Neural progenitor cell (in vitro differentiated cells): Measurements from ENCODE around the gene PKDREJ. TPM values are rescaled to one million over a fixed set of nuclear protein-coding genes. Genes with fewer than 3 reads are reported as not detected.
"Not testable (repeated sequence)": the region's sequence is repeated elsewhere in the genome, so short reads cannot be mapped to it uniquely, and the experiment has no call there.

Source experiments
- DNase-seq: peaks from one replicate; pipeline ENCODE4 v3.0.0-alpha.2; 2016; ENCODE audit warnings: low spot score
- H2AFZ ChIP-seq: fragments of 200-600 bp; sonication (generic); replicated peaks from 2 replicates; pipeline ENCODE4 v1.6.1; 2016; ENCODE audit warnings: antibody characterized with exemption
- H3F3A ChIP-seq: fragments of 200-600 bp; sonication (generic); 2 replicates; pipeline ENCODE4 v1.6.1; 2016; ENCODE audit warnings: antibody characterized with exemption, low read depth
- H3K27ac ChIP-seq: fragments of 200-600 bp; sonication (generic); 2 replicates; pipeline ENCODE4 v1.5.1; 2016; ENCODE audit warnings: mild to moderate bottlenecking
- H3K27me3 ChIP-seq: fragments of 200-600 bp; sonication (generic); 2 replicates; pipeline ENCODE4 v1.6.1; 2016; ENCODE audit warnings: mild to moderate bottlenecking, moderate library complexity
- H3K36me3 ChIP-seq: fragments of 200-600 bp; sonication (generic); 2 replicates; pipeline ENCODE4 v1.5.1; 2016
- H3K4me1 ChIP-seq: fragments of 200-600 bp; sonication (generic); 2 replicates; pipeline ENCODE4 v1.6.1; 2016; ENCODE audit warnings: mixed run types
- H3K4me2 ChIP-seq: fragments of 200-600 bp; sonication (generic); 2 replicates; pipeline ENCODE4 v1.6.1; 2016
- H3K4me3 ChIP-seq: fragments of 200-600 bp; sonication (generic); 2 replicates; pipeline ENCODE4 v1.5.1; 2016
- H3K79me2 ChIP-seq: fragments of 200-600 bp; sonication (generic); 2 replicates; pipeline ENCODE4 v1.6.1; 2016; ENCODE audit warnings: low read depth
- H3K9ac ChIP-seq: fragments of 200-600 bp; sonication (generic); 2 replicates; pipeline ENCODE4 v1.6.1; 2016
- H3K9me3 ChIP-seq: fragments of 200-600 bp; sonication (generic); 2 replicates; pipeline ENCODE4 v1.5.1; 2016; ENCODE audit warnings: low read depth
- H4K20me1 ChIP-seq: fragments of 200-600 bp; sonication (generic); 2 replicates; pipeline ENCODE4 v1.6.1; 2016; ENCODE audit warnings: low read depth
- H3K27ac Mint-ChIP-seq: 3 replicates; pipeline ENCODE4 v1.8.0; 2021; ENCODE audit warnings: mixed read lengths
- H3K27me3 Mint-ChIP-seq: 2 replicates; pipeline ENCODE4 v1.8.0; 2022; ENCODE audit warnings: low read depth, mild to moderate bottlenecking, inconsistent platforms, moderate library complexity, mixed read lengths; ENCODE audit not compliant: insufficient read depth
- H3K36me3 Mint-ChIP-seq: 3 replicates; pipeline ENCODE4 v1.8.0; 2021; ENCODE audit warnings: mixed read lengths
- H3K4me1 Mint-ChIP-seq: 3 replicates; pipeline ENCODE4 v1.8.0; 2021; ENCODE audit warnings: mixed read lengths
- H3K4me3 Mint-ChIP-seq: 3 replicates; pipeline ENCODE4 v1.8.0; 2021; ENCODE audit warnings: mild to moderate bottlenecking, moderate library complexity, mixed read lengths
- H3K9me3 Mint-ChIP-seq: 3 replicates; pipeline ENCODE4 v1.8.0; 2020; ENCODE audit warnings: mixed read lengths
- CTCF ChIP-seq: fragments of 200-600 bp; sonication (generic); IDR thresholded peaks from 2 replicates; pipeline ENCODE4 v1.5.1; 2017; ENCODE audit warnings: antibody characterized with exemption, mild to moderate bottlenecking
- EZH2 ChIP-seq: fragments of 200-600 bp; sonication (generic); IDR thresholded peaks from 2 replicates; pipeline ENCODE4 v1.6.1; 2017; ENCODE audit warnings: antibody characterized with exemption, mild to moderate bottlenecking, moderate library complexity
- EZH2phosphoT487 ChIP-seq: fragments of 200-600 bp; sonication (generic); IDR thresholded peaks from 2 replicates; pipeline ENCODE4 v1.6.1; 2017; ENCODE audit warnings: antibody characterized with exemption
- total RNA-seq: library from RNA; depleted of rRNA; stranded (reverse); fragments of >200 nt; gene quantifications from 2 replicates; pipeline ENCODE4 v1.2.3, GENCODE V29; 2015; ENCODE audit warnings: low replicate concordance

Gene PKDREJ
- total RNA-seq = not detected in 2 replicates

GRCh38 chr22:46263216-46263590, at the start of gene PKDREJ:
PKDREJ (minus strand) TSS chr22:46263343; CDS start chr22:46263322, 21 bp downstream.
- Mint-ChIP-seq H3K4me1 (peaks cover 9% of the 10 kb centered on the region), H3K27me3 (peaks cover 43% of the 10 kb centered on the region), H3K9me3 (peaks cover 70% of the 10 kb centered on the region), H3K36me3 (peaks cover 13% of the 10 kb centered on the region), H3K4me3 (no peak within 1 kb of the TSS), H3K27ac (no peak within 1 kb of the TSS)
- no peaks in the 10 kb centered on the region for H3K9me3 ChIP-seq
- no peaks in the 10 kb centered on the region for H3K4me1 ChIP-seq
- peaks cover 94% of the 10 kb centered on the region for H3K27me3 ChIP-seq
- no peak for DNase-seq
- H3K4me3 ChIP-seq = no peak within 1 kb of the TSS
- no peak within 1 kb of the TSS for H3K27ac ChIP-seq
- peak; percentile 11 for TF ChIP-seq EZH2phosphoT487
- no peak for TF ChIP-seq CTCF
- peak; percentile 62 for TF ChIP-seq EZH2
- peak within 1 kb of the TSS; percentile 47 for H3K4me2 ChIP-seq
- H3F3A ChIP-seq = no peaks in the 10 kb centered on the region
- no peak within 1 kb of the TSS for H3K9ac ChIP-seq
- H4K20me1 ChIP-seq = no peaks in the 10 kb centered on the region
- H3K36me3 ChIP-seq = no peaks in the 10 kb centered on the region
- no peaks in the 10 kb centered on the region for H3K79me2 ChIP-seq
- no peak within 1 kb of the TSS for H2AFZ ChIP-seq

GRCh38 chr22:46312848-46313247, 49.7 kb upstream of the PKDREJ start:
- not testable (repeated sequence) for H3K4me1 ChIP-seq, H3K4me3 Mint-ChIP-seq, H3K27me3 ChIP-seq, DNase-seq, H2AFZ ChIP-seq, H3K36me3 ChIP-seq, H3K27ac Mint-ChIP-seq, H3K9me3 Mint-ChIP-seq, H3K4me1 Mint-ChIP-seq, H3K4me2 ChIP-seq, H3K27ac ChIP-seq, H3K4me3 ChIP-seq, H3F3A ChIP-seq, H3K79me2 ChIP-seq, H3K9ac ChIP-seq, H4K20me1 ChIP-seq, H3K27me3 Mint-ChIP-seq, H3K9me3 ChIP-seq
- peaks cover 25% of the 10 kb centered on the region for H3K36me3 Mint-ChIP-seq

GRCh38 chr22:46312056-46312455, 48.9 kb upstream of the PKDREJ start:
- Mint-ChIP-seq H3K9me3 (no peaks in the 10 kb centered on the region), H3K27ac (no peak overlapping the region), H3K4me1 (no peaks in the 10 kb centered on the region), H3K4me3 (no peak overlapping the region), H3K27me3 (peaks cover 2% of the 10 kb centered on the region), H3K36me3 (peaks cover 23% of the 10 kb centered on the region)
- Histone ChIP-seq H3K4me2 (no peak overlapping the region), H3K79me2 (peaks cover 16% of the 10 kb centered on the region), H3K4me1 (no peaks in the 10 kb centered on the region), H4K20me1 (peaks cover 14% of the 10 kb centered on the region), H3K9ac (no peak overlapping the region), H2AFZ (no peak overlapping the region), H3K27ac (no peak overlapping the region), H3K27me3 (no peaks in the 10 kb centered on the region), H3F3A (no peaks in the 10 kb centered on the region), H3K9me3 (no peaks in the 10 kb centered on the region), H3K4me3 (no peak overlapping the region), H3K36me3 (no peaks in the 10 kb centered on the region)
- no peak for DNase-seq
- TF ChIP-seq EZH2 (no peak), CTCF (no peak), EZH2phosphoT487 (no peak)

- H3K36me3 ChIP-seq = no peaks in the 10 kb centered on the region
- H3K4me3 ChIP-seq = no peak overlapping the region
- H3K4me1 ChIP-seq = no peaks in the 10 kb centered on the region
- H3K36me3 Mint-ChIP-seq = peaks cover 26% of the 10 kb centered on the region
- DNase-seq = no peak
- H3K4me2 ChIP-seq = no peak overlapping the region
- no peak overlapping the region for H2AFZ ChIP-seq
- TF ChIP-seq CTCF (no peak), EZH2phosphoT487 (no peak), EZH2 (no peak)
- no peak overlapping the region for H3K27ac Mint-ChIP-seq
- H4K20me1 ChIP-seq = peaks cover 21% of the 10 kb centered on the region
- no peak overlapping the region for H3K27ac ChIP-seq
- no peaks in the 10 kb centered on the region for H3K27me3 ChIP-seq
- peaks cover 41% of the 10 kb centered on the region for H3K79me2 ChIP-seq
- H3K4me3 Mint-ChIP-seq = no peak overlapping the region
- H3K9ac ChIP-seq = no peak overlapping the region
- H3K9me3 ChIP-seq = no peaks in the 10 kb centered on the region
- no peaks in the 10 kb centered on the region for H3F3A ChIP-seq
- H3K27me3 Mint-ChIP-seq = peaks cover 2% of the 10 kb centered on the region
- H3K9me3 Mint-ChIP-seq = no peaks in the 10 kb centered on the region
- H3K4me1 Mint-ChIP-seq = no peaks in the 10 kb centered on the region
Measured at GRCh38 chr22:46309526-46310085, 46.5 kb upstream of the PKDREJ start.
